ENCODE measurements around the gene IFT88. TPM values are rescaled to one million over a fixed set of nuclear protein-coding genes. Genes with fewer than 3 reads are reported as not detected.

The IFT88 gene
- total RNA-seq, 1 experiment from 2014 or later = 12.1 TPM

DNA sequence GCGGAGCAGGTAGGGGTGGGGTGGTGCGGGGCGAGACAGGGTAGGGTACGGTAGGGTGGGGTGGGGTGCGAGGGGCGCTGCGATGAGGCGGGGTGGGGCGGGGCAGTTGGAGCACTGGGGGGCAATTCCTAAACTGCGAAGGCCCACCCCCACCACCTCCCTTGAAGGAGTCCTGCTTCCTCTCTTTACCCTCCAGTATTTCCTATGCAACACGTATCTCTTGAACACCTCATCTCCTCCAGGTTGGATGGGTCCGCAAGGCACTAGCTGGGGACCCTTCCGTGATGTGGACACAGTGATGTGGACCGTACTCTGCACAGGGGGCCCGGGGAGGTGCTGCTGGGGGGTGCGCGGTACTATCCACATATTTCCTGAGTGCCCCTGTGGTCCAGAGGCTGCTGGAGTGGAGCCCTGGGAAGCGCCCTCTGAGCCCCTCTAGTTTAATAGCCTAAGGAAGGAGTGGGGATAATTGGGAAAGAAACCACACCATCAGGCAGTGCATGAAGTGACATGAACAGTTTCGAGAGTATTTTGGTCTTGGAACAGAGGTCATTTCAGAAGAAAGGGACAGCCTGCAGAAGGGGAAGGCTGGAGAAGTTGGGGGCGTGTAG lies 137.6 kb downstream of the IFT88 start:
- no peaks in the 10 kb centered on the region for H3K9me3 ChIP-seq
- CTCF ChIA-PET = interaction anchor here (1.0 to 1.3 kb wide), 3 partner anchors 11 to 220 kb away, joined by 3 read pairs; no protein-coding TSS in a partner anchor
- H3K27ac Mint-ChIP-seq (ENCODE audit: unreplicated experiment) = no peak overlapping the region
- H3K4me3 ChIP-seq (ENCODE audit: low read depth, low read length) = peak overlapping the region; percentile 92
- H3K36me3 Mint-ChIP-seq (ENCODE audit: insufficient read depth, unreplicated experiment) = peaks cover 4% of the 10 kb centered on the region
- POLR2A ChIA-PET = no interaction called here
- DNase-seq = no peak
- H3K36me3 ChIP-seq (ENCODE audit: control insufficient read depth, insufficient read depth, low read length) = no peaks in the 10 kb centered on the region
- H3K4me1 Mint-ChIP-seq (ENCODE audit: low read depth, unreplicated experiment) = peaks cover 10% of the 10 kb centered on the region
- no peaks in the 10 kb centered on the region for H3K9me3 Mint-ChIP-seq (ENCODE audit: unreplicated experiment)
- H3K27me3 Mint-ChIP-seq (ENCODE audit: insufficient read depth, unreplicated experiment) = no peaks in the 10 kb centered on the region
- TF ChIP-seq, protein P1, sequence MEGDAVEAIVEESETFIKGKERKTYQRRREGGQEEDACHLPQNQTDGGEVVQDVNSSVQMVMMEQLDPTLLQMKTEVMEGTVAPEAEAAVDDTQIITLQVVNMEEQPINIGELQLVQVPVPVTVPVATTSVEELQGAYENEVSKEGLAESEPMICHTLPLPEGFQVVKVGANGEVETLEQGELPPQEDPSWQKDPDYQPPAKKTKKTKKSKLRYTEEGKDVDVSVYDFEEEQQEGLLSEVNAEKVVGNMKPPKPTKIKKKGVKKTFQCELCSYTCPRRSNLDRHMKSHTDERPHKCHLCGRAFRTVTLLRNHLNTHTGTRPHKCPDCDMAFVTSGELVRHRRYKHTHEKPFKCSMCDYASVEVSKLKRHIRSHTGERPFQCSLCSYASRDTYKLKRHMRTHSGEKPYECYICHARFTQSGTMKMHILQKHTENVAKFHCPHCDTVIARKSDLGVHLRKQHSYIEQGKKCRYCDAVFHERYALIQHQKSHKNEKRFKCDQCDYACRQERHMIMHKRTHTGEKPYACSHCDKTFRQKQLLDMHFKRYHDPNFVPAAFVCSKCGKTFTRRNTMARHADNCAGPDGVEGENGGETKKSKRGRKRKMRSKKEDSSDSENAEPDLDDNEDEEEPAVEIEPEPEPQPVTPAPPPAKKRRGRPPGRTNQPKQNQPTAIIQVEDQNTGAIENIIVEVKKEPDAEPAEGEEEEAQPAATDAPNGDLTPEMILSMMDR (IDR thresholded peaks at IDR 0.05; ENCODE audit: insufficient read depth in 1 of 2, low read depth in 1 of 2, low read length in 1 of 2, severe bottlenecking in 1 of 2, unreplicated experiment in 1 of 2) = no peak
- peaks cover 15% of the 10 kb centered on the region for H3K4me1 ChIP-seq
- intact Hi-C loops (cut with micrococcal nuclease; ENCODE audit: unreplicated experiment) = loop anchor here (1.0 to 10.0 kb wide), 3 partner anchors 60 to 137 kb away; partner anchors contain the start of gene IFT88
- no peaks in the 10 kb centered on the region for H3K27me3 ChIP-seq (replicated peaks; ENCODE audit: control insufficient read depth, insufficient read depth, low read length)
- peak overlapping the region; percentile 68 for H3K4me3 Mint-ChIP-seq (ENCODE audit: unreplicated experiment)
- no TSS peak for BruUV-seq (replicated peaks)

DNA sequence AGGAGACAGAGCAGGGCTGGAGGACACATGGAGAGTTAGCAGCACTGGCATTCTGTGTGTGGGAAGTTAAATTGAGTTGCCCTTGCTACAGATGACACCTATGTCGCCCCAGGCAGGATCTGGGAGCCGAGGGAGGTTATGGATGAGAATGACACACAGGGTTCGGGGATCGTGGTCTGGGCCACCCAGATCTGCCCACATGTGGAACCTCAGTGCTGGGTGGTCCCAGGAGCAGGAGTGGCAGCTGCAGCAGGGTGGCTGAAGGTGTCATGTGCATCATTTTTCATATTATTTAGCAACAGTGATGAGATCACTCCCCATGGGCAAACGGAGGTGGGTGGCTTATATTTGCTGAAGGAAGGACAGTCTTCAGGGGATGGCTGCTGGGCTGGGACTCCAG lies 139.7 kb downstream of the IFT88 start:
- H3K27ac Mint-ChIP-seq (ENCODE audit: unreplicated experiment) = no peak overlapping the region
- CTCF ChIA-PET = no interaction called here
- Histone ChIP-seq H3K9me3 (no peaks in the 10 kb centered on the region), H3K27me3 (replicated peaks; ENCODE audit: control insufficient read depth, insufficient read depth, low read length) (no peaks in the 10 kb centered on the region), H3K4me1 (peaks cover 14% of the 10 kb centered on the region), H3K36me3 (ENCODE audit: control insufficient read depth, insufficient read depth, low read length) (no peaks in the 10 kb centered on the region), H3K4me3 (ENCODE audit: low read depth, low read length) (no peak overlapping the region)
- no peaks in the 10 kb centered on the region for H3K9me3 Mint-ChIP-seq (ENCODE audit: unreplicated experiment)
- no peak overlapping the region for H3K4me3 Mint-ChIP-seq (ENCODE audit: unreplicated experiment)
- TF ChIP-seq, protein P1 (IDR thresholded peaks at IDR 0.05; ENCODE audit: insufficient read depth in 1 of 2, low read depth in 1 of 2, low read length in 1 of 2, severe bottlenecking in 1 of 2, unreplicated experiment in 1 of 2) = no peak
- POLR2A ChIA-PET = no interaction called here
- peaks cover 4% of the 10 kb centered on the region for H3K36me3 Mint-ChIP-seq (ENCODE audit: insufficient read depth, unreplicated experiment)
- no TSS peak for BruUV-seq (replicated peaks)
- no peaks in the 10 kb centered on the region for H3K27me3 Mint-ChIP-seq (ENCODE audit: insufficient read depth, unreplicated experiment)
- no peak for DNase-seq
- intact Hi-C loops (cut with micrococcal nuclease; ENCODE audit: unreplicated experiment) = loop anchor here (5.0 to 10.0 kb wide), 2 partner anchors 62 to 139 kb away; partner anchors contain the start of gene IFT88
- H3K4me1 Mint-ChIP-seq (ENCODE audit: low read depth, unreplicated experiment) = no peaks in the 10 kb centered on the region

DNA sequence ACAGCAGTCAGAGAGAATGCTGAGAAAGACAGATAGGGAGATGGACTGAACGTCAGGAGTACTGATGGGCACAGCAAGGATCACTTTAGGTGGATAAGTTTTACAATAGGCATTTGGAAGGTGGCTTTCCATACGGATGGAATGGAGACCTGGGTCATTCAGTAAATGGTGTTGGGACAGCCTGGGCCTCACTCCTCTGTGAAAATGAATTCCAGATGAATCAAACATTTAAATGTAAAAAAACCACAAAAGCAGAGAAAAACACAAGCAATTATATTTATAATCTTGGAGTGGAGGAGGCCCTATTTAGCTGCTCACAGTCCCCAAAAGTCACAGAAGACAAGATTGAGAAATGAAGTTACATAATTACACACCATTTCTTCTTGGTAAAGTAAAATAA lies 141.3 kb downstream of the IFT88 start:
- no peak overlapping the region for H3K4me3 ChIP-seq (ENCODE audit: low read depth, low read length)
- TF ChIP-seq, protein P1 (IDR thresholded peaks at IDR 0.05; ENCODE audit: insufficient read depth in 1 of 2, low read depth in 1 of 2, low read length in 1 of 2, severe bottlenecking in 1 of 2, unreplicated experiment in 1 of 2) = no peak
- Mint-ChIP-seq H3K27ac (ENCODE audit: unreplicated experiment) (no peak overlapping the region), H3K36me3 (ENCODE audit: insufficient read depth, unreplicated experiment) (peaks cover 10% of the 10 kb centered on the region), H3K9me3 (ENCODE audit: unreplicated experiment) (no peaks in the 10 kb centered on the region), H3K4me3 (ENCODE audit: unreplicated experiment) (no peak overlapping the region), H3K27me3 (ENCODE audit: insufficient read depth, unreplicated experiment) (no peaks in the 10 kb centered on the region), H3K4me1 (ENCODE audit: low read depth, unreplicated experiment) (no peaks in the 10 kb centered on the region)
- DNase-seq = no peak
- intact Hi-C loops (cut with micrococcal nuclease; ENCODE audit: unreplicated experiment) = loop anchor here (5.0 to 10.0 kb wide), 2 partner anchors 63 to 141 kb away; partner anchors contain the start of gene IFT88
- no TSS peak for BruUV-seq (replicated peaks)
- ChIA-PET CTCF (no interaction called here), POLR2A (interaction anchor here (0.6 kb wide), 1 partner anchor 183 kb away, joined by 6 read pairs; the partner anchor contains the start of gene CRYL1)
- H3K4me1 ChIP-seq = 0 out of 2 replicates have a peak, but pooled peaks cover 4% of the 10 kb centered on the region
- no peaks in the 10 kb centered on the region for H3K36me3 ChIP-seq (ENCODE audit: control insufficient read depth, insufficient read depth, low read length)
- no peaks in the 10 kb centered on the region for H3K9me3 ChIP-seq
- no peaks in the 10 kb centered on the region for H3K27me3 ChIP-seq (replicated peaks; ENCODE audit: control insufficient read depth, insufficient read depth, low read length)

Measured in Caco-2 (cell line).